IMR-90 (cell line): ENCODE measurements around the gene LRTM1. TPM values are rescaled to one million over a fixed set of nuclear protein-coding genes. Genes with fewer than 3 reads are reported as not detected.

Experiments used
- ATAC-seq: fragments of 200-7000 bp; cut with Tn5 transposase; 2 replicates; pipeline ENCODE4 v1.9.1; 2020; ENCODE audit warnings: low read depth, mild to moderate bottlenecking, moderate library complexity
- BruUV-seq: library from RNA; stranded (reverse); fragments of 400-500 nt; replicated peaks from 2 replicates; lab custom pipeline; 2021; lab: Mats Ljungman, UMichigan
- CTCF ChIA-PET: fragments of 300-600 bp; formaldehyde crosslinking; extraction: SDS; loops from one replicate; lab custom pipeline; 2021; ENCODE audit warnings: antibody characterized with exemption; lab: Yijun Ruan, JAX
- POLR2A ChIA-PET: fragments of 300-600 bp; sonication (Branson Sonifier 250); formaldehyde crosslinking; loops from one replicate; lab custom pipeline; 2022; ENCODE audit warnings: antibody characterized with exemption; ENCODE audit not compliant: unreplicated experiment; lab: Charles Lee
- DNase-seq: peaks from one replicate; pipeline ENCODE4 v3.0.0; 2013
- H2AFZ ChIP-seq: replicated peaks from 2 replicates; pipeline ENCODE3; 2013; ENCODE audit warnings: low read length, mild to moderate bottlenecking; ENCODE audit not compliant: poor library complexity
- H2AK5ac ChIP-seq: 2 replicates; pipeline ENCODE4 v1.6.1; 2013; ENCODE audit warnings: low read depth, low read length, inconsistent platforms
- H2AK9ac ChIP-seq: replicated peaks from 2 replicates; pipeline ENCODE3; 2013; ENCODE audit warnings: mild to moderate bottlenecking, low read depth, low read length, moderate library complexity; ENCODE audit not compliant: poor library complexity
- H2BK120ac ChIP-seq: 2 replicates; pipeline ENCODE4 v1.6.1; 2013; ENCODE audit warnings: low read depth, low read length, inconsistent platforms
- H2BK15ac ChIP-seq: 3 replicates; pipeline ENCODE4 v1.6.1; 2013; ENCODE audit warnings: low read depth, low read length, inconsistent platforms
- H2BK20ac ChIP-seq: 2 replicates; pipeline ENCODE4 v1.6.1; 2013; ENCODE audit warnings: low read depth, mild to moderate bottlenecking, inconsistent platforms, low read length, moderate library complexity
- H2BK5ac ChIP-seq: 2 replicates; pipeline ENCODE4 v1.6.1; 2013; ENCODE audit warnings: mild to moderate bottlenecking, low read depth, low read length, inconsistent platforms; ENCODE audit not compliant: poor library complexity, severe bottlenecking
- H3K14ac ChIP-seq: replicated peaks from 2 replicates; pipeline ENCODE4 v1.6.1; 2013; ENCODE audit warnings: low read depth, low read length, inconsistent platforms
- H3K18ac ChIP-seq: 2 replicates; pipeline ENCODE4 v1.6.1; 2013; ENCODE audit warnings: low read depth, low read length, control low read depth
- H3K23ac ChIP-seq: 2 replicates; pipeline ENCODE4 v1.6.1; 2013; ENCODE audit warnings: low read depth, low read length, inconsistent platforms
- H3K27ac ChIP-seq: 2 replicates; pipeline ENCODE4 v1.5.1; 2013; ENCODE audit warnings: mild to moderate bottlenecking, control low read depth, low read length; ENCODE audit not compliant: insufficient read depth
- H3K27me3 ChIP-seq: 2 replicates; pipeline ENCODE4 v1.6.1; 2013; ENCODE audit warnings: low read length; ENCODE audit not compliant: control insufficient read depth, insufficient read depth
- H3K36me3 ChIP-seq: 2 replicates; pipeline ENCODE4 v1.6.1; 2013; ENCODE audit warnings: low read length, mixed read lengths; ENCODE audit not compliant: control insufficient read depth, insufficient read depth
- H3K4ac ChIP-seq: 2 replicates; pipeline ENCODE4 v1.6.1; 2013; ENCODE audit warnings: low read depth, low read length, inconsistent platforms
- H3K4me1 ChIP-seq: 2 replicates; pipeline ENCODE4 v1.6.1; 2013; ENCODE audit warnings: low read length, mixed read lengths; ENCODE audit not compliant: control insufficient read depth, insufficient read depth
- H3K4me2 ChIP-seq: 2 replicates; pipeline ENCODE4 v1.6.1; 2013; ENCODE audit warnings: low read depth, mild to moderate bottlenecking, control low read depth, low read length, moderate library complexity
- H3K4me3 ChIP-seq: 2 replicates; pipeline ENCODE4 v1.5.1; 2013; ENCODE audit warnings: low read depth, mild to moderate bottlenecking, control low read depth, low read length, moderate library complexity; ENCODE audit not compliant: insufficient read depth
- H3K56ac ChIP-seq: 2 replicates; pipeline ENCODE4 v1.6.1; 2013; ENCODE audit warnings: low read length, inconsistent platforms; ENCODE audit not compliant: insufficient read depth; ENCODE audit errors: extremely low read depth
- H3K79me1 ChIP-seq, 2 experiments: 2 replicates each; pipeline ENCODE4 v1.6.1; 2013; ENCODE audit warnings: low read length in 2 of 2, inconsistent platforms in 1 of 2, low read depth in 1 of 2
- H3K9ac ChIP-seq: 2 replicates; pipeline ENCODE4 v1.6.1; 2013; ENCODE audit warnings: low read depth, low read length, control low read depth
- H3K9me1 ChIP-seq: 2 replicates; pipeline ENCODE4 v1.6.1; 2013; ENCODE audit warnings: low read length, inconsistent platforms; ENCODE audit not compliant: insufficient read depth
- H3K9me3 ChIP-seq: 2 replicates; pipeline ENCODE4 v1.6.1; 2013; ENCODE audit warnings: low read length; ENCODE audit not compliant: control insufficient read depth, insufficient read depth
- H4K20me1 ChIP-seq: 2 replicates; pipeline ENCODE4 v1.6.1; 2013; ENCODE audit warnings: low read length, inconsistent platforms; ENCODE audit not compliant: insufficient read depth
- H4K5ac ChIP-seq: 2 replicates; pipeline ENCODE4 v1.6.1; 2013; ENCODE audit warnings: mild to moderate bottlenecking, low read depth, low read length, control low read depth
- H4K8ac ChIP-seq, 2 experiments: 2 replicates each; pipeline ENCODE4 v1.6.1; 2013; ENCODE audit warnings: low read depth in 2 of 2, low read length in 2 of 2, control low read depth in 1 of 2, inconsistent platforms in 1 of 2
- H4K91ac ChIP-seq: 2 replicates; pipeline ENCODE4 v1.6.1; 2013; ENCODE audit warnings: low read depth, low read length, inconsistent platforms; ENCODE audit not compliant: insufficient read depth
- BHLHE40 ChIP-seq: fragments of 150-350 bp; IDR thresholded peaks from 2 replicates; pipeline ENCODE4 v1.6.1; 2016; ENCODE audit warnings: mild to moderate bottlenecking, low read depth, low read length
- CEBPB ChIP-seq: IDR thresholded peaks from 2 replicates; pipeline ENCODE4 v1.6.1; 2012; ENCODE audit warnings: low read depth, low read length, improper control_type of control experiment
- MAFK ChIP-seq: IDR thresholded peaks from 2 replicates; pipeline ENCODE4 v1.6.1; 2012; ENCODE audit warnings: low read depth, low read length, improper control_type of control experiment
- MAZ ChIP-seq: IDR thresholded peaks from 2 replicates; pipeline ENCODE4 v1.6.1; 2012; ENCODE audit warnings: low read depth, mild to moderate bottlenecking, low read length, improper control_type of control experiment, moderate library complexity, borderline replicate concordance
- MXI1 ChIP-seq: IDR thresholded peaks from 2 replicates; pipeline ENCODE4 v1.6.1; 2012; ENCODE audit warnings: low read depth, mild to moderate bottlenecking, low read length, moderate library complexity, borderline replicate concordance
- NFE2L2 ChIP-seq: fragments of 150-350 bp; IDR thresholded peaks from 2 replicates; pipeline ENCODE4 v1.6.1; 2016; ENCODE audit warnings: low read depth, mild to moderate bottlenecking, low read length
- POLR2A ChIP-seq: IDR thresholded peaks from 2 replicates; pipeline ENCODE4 v1.6.1; 2012; ENCODE audit warnings: mild to moderate bottlenecking, low read depth, low read length
- RAD21 ChIP-seq: IDR thresholded peaks from 2 replicates; pipeline ENCODE4 v1.6.1; 2012; ENCODE audit warnings: low read length, improper control_type of control experiment
- RCOR1 ChIP-seq: IDR thresholded peaks from 2 replicates; pipeline ENCODE4 v1.6.1; 2012; ENCODE audit warnings: mild to moderate bottlenecking, low read length, improper control_type of control experiment; ENCODE audit not compliant: insufficient replicate concordance
- RFX5 ChIP-seq: IDR thresholded peaks from 2 replicates; pipeline ENCODE4 v1.8.0; 2012; ENCODE audit warnings: low read depth, mild to moderate bottlenecking, low read length, moderate library complexity
- SMC3 ChIP-seq: fragments of 150-350 bp; IDR thresholded peaks from 2 replicates; pipeline ENCODE4 v1.6.1; 2016; ENCODE audit warnings: low read depth, mild to moderate bottlenecking, antibody characterized with exemption, low read length, moderate library complexity
- WGBS, 2 experiments: methylation state at CpG; one replicate each; pipeline versions ENCODE4 v1.1.5 to v1.1.7; 2013; ENCODE audit warnings: missing lambda C conversion rate in 2 of 2; ENCODE audit not compliant: insufficient read length in 1 of 2; ENCODE audit errors: extremely low coverage in 2 of 2; 5-methylcytosine and 5-hydroxymethylcytosine counted together
- dilution Hi-C: fragments of 300-500 bp; cut with HindIII; formaldehyde crosslinking; loops from one replicate; pipeline ENCODE4 v1.14.3; 2018; ENCODE audit warnings: low sequenced_read_pairs; ENCODE audit not compliant: unreplicated experiment
- in situ Hi-C: fragments of 300-500 bp; cut with MboI; formaldehyde crosslinking; loops from 3 replicates; pipeline ENCODE4 v1.14.3; 2019; ENCODE audit warnings: low sequenced_read_pairs, inconsistent platforms, mixed read lengths
- intact Hi-C: fragments of 100-400 bp; cut with micrococcal nuclease; formaldehyde crosslinking; loops from 2 replicates; pipeline ENCODE4 v1.10.0; 2022
- polyA plus RNA-seq, 3 experiments: library from polyadenylated mRNA; depleted of rRNA; stranded (reverse); fragments of >200 nt; gene quantifications; 2 replicates each; pipeline ENCODE4 v1.2.3, GENCODE V29; 2012; ENCODE audit warnings: low replicate concordance in 1 of 3
- total RNA-seq: library from RNA; depleted of rRNA; stranded (reverse); fragments of >200 nt; gene quantifications from 2 replicates; pipeline ENCODE4 v1.2.3, GENCODE V29; 2012
- TF ChIP-seq, protein P1 (sequence below): fragments of 150-350 bp; IDR thresholded peaks from 2 replicates; pipeline ENCODE4 v1.6.1; 2017; ENCODE audit warnings: mild to moderate bottlenecking, antibody characterized with exemption, low read length, low read depth

Gene LRTM1
- total and polyA plus RNA-seq, 2 of the 4 experiments (the other 2 are of a cell fraction): not detected

DNA sequence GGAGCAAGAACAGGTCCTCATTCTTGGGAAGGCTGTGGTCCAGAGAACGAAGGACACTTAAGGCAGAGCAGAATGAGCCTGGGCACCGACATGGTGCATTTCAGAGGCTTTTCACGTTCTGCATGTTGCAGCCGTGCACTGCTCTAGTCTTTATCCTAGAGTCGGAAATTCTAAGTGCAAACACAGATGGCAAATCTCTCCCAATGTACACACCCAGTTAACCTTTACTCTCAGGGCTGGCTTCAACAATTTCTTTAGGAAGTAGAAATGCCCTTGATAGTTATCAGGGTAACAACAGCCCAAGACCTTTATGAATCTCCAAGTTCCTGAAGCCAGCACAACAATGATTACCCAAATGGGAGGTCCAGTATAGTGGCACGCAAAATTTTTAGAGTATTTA is 39.1 kb upstream of the LRTM1 start:
- no peak overlapping the region for H3K27ac ChIP-seq
- 0 out of 2 replicates have a peak overlapping the region, but pooled peaks have one; percentile 16 for H3K56ac ChIP-seq
- H3K27me3 ChIP-seq: no peaks in the 10 kb centered on the region
- peak overlapping the region; percentile 62; the same call in 1 of the 2 replicates for H2AK5ac ChIP-seq
- intact Hi-C loops (loop anchor here (5.0 kb wide), 1 partner anchor 200 kb away; no protein-coding TSS in a partner anchor), dilution Hi-C loops (no loop called here), in situ Hi-C loops (no loop called here)
- 89% methylated on average over 1 of the region's 6 CpGs; no CpG with 5 or more reads in 1 of the 2 experiments for WGBS, 2 experiments
- no peaks in the 10 kb centered on the region for H4K20me1 ChIP-seq
- H2AFZ ChIP-seq: no peak overlapping the region
- peak overlapping the region; percentile 74 for H3K4ac ChIP-seq
- H4K5ac ChIP-seq: peak overlapping the region; percentile 70; the same call in 1 of the 2 replicates
- H4K91ac ChIP-seq: peak overlapping the region; percentile 55
- no peak overlapping the region for H3K23ac ChIP-seq
- H3K36me3 ChIP-seq: no peaks in the 10 kb centered on the region
- H2BK20ac ChIP-seq: peak overlapping the region; percentile 78
- H2BK120ac ChIP-seq: peak overlapping the region; percentile 65
- H3K9me1 ChIP-seq: peaks cover 25% of the 10 kb centered on the region
- H3K18ac ChIP-seq: peak overlapping the region; percentile 71; the same call in 1 of the 2 replicates
- CTCF ChIA-PET: no interaction called here
- POLR2A ChIA-PET: no interaction called here
- peak overlapping the region; percentile 46 to 49; a peak in 2 of 4 replicates for H4K8ac ChIP-seq
- no peak overlapping the region for H2BK5ac ChIP-seq
- no peak overlapping the region; the same call in 1 of the 2 replicates for H3K14ac ChIP-seq
- H3K9me3 ChIP-seq: no peaks in the 10 kb centered on the region
- peaks cover 33% of the 10 kb centered on the region for H3K4me1 ChIP-seq
- H3K4me3 ChIP-seq: no peak overlapping the region
- ATAC-seq (no peak), DNase-seq (no peak)
- no peak overlapping the region for H2AK9ac ChIP-seq
- no peak overlapping the region for H3K4me2 ChIP-seq
- H2BK15ac ChIP-seq: peak overlapping the region; percentile 61; the same call in 1 of the 3 replicates
- H3K79me1 ChIP-seq: no peaks in the 10 kb centered on the region; a peak in 1 of 4 replicates
- H3K9ac ChIP-seq: no peak overlapping the region
- BruUV-seq: no TSS peak
- TF ChIP-seq BHLHE40 (no peak), RFX5 (no peak), POLR2A (no peak), MAZ (no peak), CEBPB (no peak), MXI1 (no peak), MAFK (no peak), NFE2L2 (no peak), RCOR1 (no peak), RAD21 (no peak), SMC3 (no peak)
- TF ChIP-seq, protein P1, sequence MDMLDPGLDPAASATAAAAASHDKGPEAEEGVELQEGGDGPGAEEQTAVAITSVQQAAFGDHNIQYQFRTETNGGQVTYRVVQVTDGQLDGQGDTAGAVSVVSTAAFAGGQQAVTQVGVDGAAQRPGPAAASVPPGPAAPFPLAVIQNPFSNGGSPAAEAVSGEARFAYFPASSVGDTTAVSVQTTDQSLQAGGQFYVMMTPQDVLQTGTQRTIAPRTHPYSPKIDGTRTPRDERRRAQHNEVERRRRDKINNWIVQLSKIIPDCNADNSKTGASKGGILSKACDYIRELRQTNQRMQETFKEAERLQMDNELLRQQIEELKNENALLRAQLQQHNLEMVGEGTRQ: no peak
